Gastroesophageal sphincter (tissue), 4 donors: ENCODE results near the gene LIPC. TPM values are rescaled to one million over a fixed set of nuclear protein-coding genes. Genes with fewer than 3 reads are reported as not detected.

ENCODE experiments used
- ATAC-seq: fragments of 150-250 bp; one replicate; pipeline ENCODE4 v1.9.1; 2016; ENCODE audit warnings: mild to moderate bottlenecking, moderate library complexity
- H3K27ac ChIP-seq, 4 donors: fragments of 200-600 bp; sonication (generic) in 3 of 4; 1 replicate in 3 of 4; 2 replicates in 1 of 4; pipeline ENCODE4 v1.5.1; 2016 to 2019
- H3K27me3 ChIP-seq: fragments of 200-600 bp; sonication (generic); one replicate; pipeline ENCODE4 v1.5.1; 2019
- H3K36me3 ChIP-seq, 2 donors: fragments of 200-600 bp; sonication (generic); one replicate each; pipeline ENCODE4 v1.5.1; 2019; ENCODE audit warnings: control low read depth in 1 of 2
- H3K4me1 ChIP-seq, 3 donors: fragments of 200-600 bp; sonication (generic); 1 replicate in 2 of 3; 2 replicates in 1 of 3; pipeline ENCODE4 v1.5.1; 2016 to 2019; ENCODE audit warnings: control low read depth in 2 of 3
- H3K4me3 ChIP-seq, 2 donors: fragments of 200-600 bp; sonication (generic); one replicate each; pipeline ENCODE4 v1.5.1; 2019; ENCODE audit warnings: mild to moderate bottlenecking in 1 of 2, moderate library complexity in 1 of 2
- H3K9me3 ChIP-seq, 3 donors: fragments of 200-600 bp; sonication (generic); one replicate each; pipeline ENCODE4 v1.5.1; 2017 to 2019; ENCODE audit warnings: control low read depth in 2 of 3
- CTCF ChIP-seq, 4 experiments: fragments of 200-600 bp in 2 of 4; fragments of 450-650 bp in 2 of 4; sonication (generic) in 1 of 4; IDR thresholded peaks; one replicate each; pipeline ENCODE4 v1.5.1; 2017 to 2019; ENCODE audit warnings: antibody characterized with exemption in 4 of 4, mild to moderate bottlenecking in 2 of 4, moderate library complexity in 2 of 4
- EP300 ChIP-seq: sonication (generic); formaldehyde crosslinking; IDR thresholded peaks from one replicate; pipeline ENCODE4 v1.6.1; 2017; ENCODE audit warnings: antibody characterized with exemption, mild to moderate bottlenecking
- POLR2A ChIP-seq, 2 donors: fragments of 450-650 bp; IDR thresholded peaks; one replicate each; pipeline ENCODE4 v1.6.1; 2017; ENCODE audit warnings: antibody characterized with exemption in 2 of 2, mild to moderate bottlenecking in 2 of 2, moderate library complexity in 1 of 2
- POLR2AphosphoS5 ChIP-seq: sonication (generic); formaldehyde crosslinking; IDR thresholded peaks from one replicate; pipeline ENCODE4 v1.6.1; 2017; ENCODE audit warnings: antibody characterized with exemption
- WGBS, 2 donors: methylation state at CpG; one replicate each; pipeline ENCODE4 v1.1.5; 2018; ENCODE audit warnings: low coverage in 1 of 2; 5-methylcytosine and 5-hydroxymethylcytosine counted together
- total RNA-seq, 4 donors: library from RNA; depleted of rRNA; stranded (reverse); fragments of >200 nt; gene quantifications; one replicate each; pipeline ENCODE4 v1.1.0, GENCODE V29; 2016

Gene LIPC
- total RNA-seq, 4 donors from 2014 or later = 0.32 to 0.50 TPM; not detected in 2

DNA sequence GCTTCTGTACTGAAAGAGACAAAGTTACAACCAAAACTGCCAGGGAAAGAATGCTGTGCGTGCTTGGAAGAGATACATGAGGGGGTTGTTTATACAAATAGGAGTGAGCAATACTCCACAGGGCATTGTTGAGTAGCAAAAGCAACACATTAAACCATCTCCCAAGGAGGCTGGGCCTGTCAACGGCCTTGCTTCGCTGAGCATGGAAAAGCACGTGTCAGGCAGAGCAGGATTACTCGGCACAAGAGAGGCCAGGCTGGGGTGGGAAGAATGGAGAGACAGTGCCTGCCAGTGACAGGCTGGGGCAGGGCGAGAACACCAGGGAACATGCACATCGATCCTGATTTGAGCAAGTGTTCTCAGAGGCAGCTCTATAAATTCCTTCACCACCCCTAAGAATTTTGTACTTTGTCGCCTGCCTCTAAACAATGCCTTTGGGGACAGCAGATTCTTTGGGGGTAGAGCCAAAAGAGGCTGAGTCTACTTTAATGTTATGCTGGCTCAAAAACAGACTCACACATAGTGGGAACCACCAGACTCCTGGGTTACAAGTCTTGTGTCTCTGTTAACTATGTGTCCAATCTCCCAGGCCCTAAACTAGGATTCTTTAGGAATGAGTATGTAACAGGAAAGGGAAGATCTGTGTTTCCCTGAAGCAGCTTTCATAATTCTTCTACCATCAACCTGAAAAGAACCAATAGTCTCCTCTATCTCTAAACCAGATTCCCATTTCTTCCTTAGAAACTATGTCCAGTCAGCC, 67.2 kb downstream of the LIPC start:
- H3K36me3 ChIP-seq = no peaks in the 10 kb centered on the region
- no peaks in the 10 kb centered on the region for H3K27me3 ChIP-seq
- TF ChIP-seq CTCF (IDR thresholded peaks at IDR 0.05) (no peak), EP300 (no peak), POLR2A (IDR thresholded peaks at IDR 0.05) (no peak), POLR2AphosphoS5 (no peak)
- H3K4me1 ChIP-seq = no peaks in the 10 kb centered on the region
- 61 to 72% methylated on average over 5 to 7 of the region's 8 CpGs for WGBS, 2 donors
- ATAC-seq = peak; percentile 50
- no peak overlapping the region for H3K27ac ChIP-seq
- no peaks in the 10 kb centered on the region for H3K9me3 ChIP-seq
- no peak overlapping the region for H3K4me3 ChIP-seq

- Histone ChIP-seq H3K4me3 (no peak overlapping the region), H3K9me3 (no peaks in the 10 kb centered on the region), H3K27me3 (no peaks in the 10 kb centered on the region), H3K4me1 (no peaks in the 10 kb centered on the region), H3K27ac (no peak overlapping the region), H3K36me3 (no peaks in the 10 kb centered on the region)
- ATAC-seq = no peak
- TF ChIP-seq EP300 (no peak), CTCF (IDR thresholded peaks at IDR 0.05) (no peak), POLR2AphosphoS5 (no peak), POLR2A (IDR thresholded peaks at IDR 0.05) (no peak)
- WGBS, 2 donors = 85 to 95% methylated on average over 4 of the region's 4 CpGs
These were observed 69.2 kb downstream of the LIPC start for GRCh38 chr15:58501006-58501405.

GRCh38 chr15:58501636-58502188, 69.9 kb downstream of the LIPC start:
- Histone ChIP-seq H3K9me3 (no peaks in the 10 kb centered on the region), H3K4me3 (no peak overlapping the region), H3K27me3 (no peaks in the 10 kb centered on the region), H3K4me1 (no peaks in the 10 kb centered on the region), H3K27ac (no peak overlapping the region), H3K36me3 (no peaks in the 10 kb centered on the region)
- TF ChIP-seq CTCF (IDR thresholded peaks at IDR 0.05) (no peak), POLR2A (IDR thresholded peaks at IDR 0.05) (no peak), POLR2AphosphoS5 (no peak), EP300 (no peak)
- WGBS, 2 donors = 100% methylated on average over 1 to 2 of the region's 4 CpGs
- no peak for ATAC-seq

DNA sequence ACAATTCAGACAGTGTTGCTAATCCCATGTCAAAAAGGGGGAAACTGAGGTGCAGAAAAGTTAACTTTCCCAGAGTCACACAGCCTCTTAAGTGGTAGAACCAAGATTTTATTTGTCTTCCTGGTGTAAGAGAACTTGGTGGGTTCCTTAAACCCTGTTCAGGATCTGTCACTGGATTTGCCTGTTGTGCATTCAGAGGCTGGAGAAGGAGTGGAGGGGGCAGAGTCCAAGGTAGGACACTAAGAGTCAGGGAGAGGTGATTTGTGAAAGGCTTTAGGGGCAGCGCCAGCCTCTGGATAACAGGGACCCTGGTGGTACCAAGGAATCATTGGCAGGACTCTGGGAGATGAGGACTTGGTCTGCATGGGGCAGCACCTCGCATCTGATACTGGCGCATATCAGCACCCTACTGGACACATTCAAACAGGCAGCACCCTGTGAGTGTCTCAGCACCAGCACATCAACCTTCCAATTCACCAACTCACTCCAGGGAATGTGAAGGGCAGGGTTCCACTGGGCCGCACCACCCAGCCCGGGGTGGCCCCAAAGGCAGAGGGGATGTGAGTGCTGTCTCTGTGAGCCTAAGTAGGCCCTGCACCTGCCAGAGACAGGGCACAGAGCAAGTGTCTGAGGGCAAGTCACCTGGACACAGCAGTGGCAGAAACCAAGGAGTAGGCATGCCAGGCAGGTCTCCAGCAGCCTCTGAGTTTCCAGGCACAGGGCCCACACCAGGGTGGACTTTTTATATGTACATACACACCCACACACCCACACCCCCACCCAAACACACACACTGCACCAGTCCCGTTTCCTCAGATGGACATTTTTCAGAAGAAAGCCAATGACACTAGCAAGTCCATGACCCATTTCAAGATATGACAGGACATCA, 71.6 kb downstream of the LIPC start:
- WGBS, 2 donors = 100% methylated on average over 2 of the region's 6 CpGs; no CpG with 5 or more reads in 1 of the 2 donors
- H3K4me3 ChIP-seq = no peak overlapping the region
- no peak for TF ChIP-seq POLR2AphosphoS5
- no peak for TF ChIP-seq CTCF (IDR thresholded peaks at IDR 0.05)
- no peak for TF ChIP-seq EP300
- TF ChIP-seq POLR2A (IDR thresholded peaks at IDR 0.05) = no peak
- no peaks in the 10 kb centered on the region for H3K4me1 ChIP-seq
- no peaks in the 10 kb centered on the region for H3K27me3 ChIP-seq
- H3K9me3 ChIP-seq = no peaks in the 10 kb centered on the region
- H3K27ac ChIP-seq = no peak overlapping the region
- no peak for ATAC-seq
- H3K36me3 ChIP-seq = no peaks in the 10 kb centered on the region
